Activated CD4-positive, alpha-beta T cell treated with anti-CD3 and anti-CD28 coated beads, Interleukin-2, amount 50 U/mL, for 1 hour (primary cell): Measurements from ENCODE around the gene PDXK.

ENCODE experiments used
- DNase-seq: peaks from one replicate; pipeline ENCODE4 v3.0.0-alpha.2; 2020

The PDXK gene

DNA sequence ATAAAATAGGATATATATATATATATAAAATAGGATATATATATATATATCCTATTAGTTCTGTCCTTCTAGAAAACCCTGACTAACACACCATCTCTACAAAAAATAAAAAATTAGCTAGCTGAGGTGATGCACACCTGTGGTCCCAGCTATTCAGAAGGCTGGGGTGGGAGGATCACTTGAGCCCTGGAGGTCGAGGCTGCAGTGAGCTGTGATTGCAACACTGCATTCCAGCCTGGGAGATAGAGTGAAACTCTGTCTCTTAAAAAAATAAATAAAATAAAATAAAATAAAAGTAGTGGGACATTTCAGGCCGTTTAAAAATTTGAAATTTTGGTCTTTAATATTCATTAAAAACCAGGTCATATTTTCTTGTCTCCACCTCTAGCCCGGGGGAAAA, 66.2 kb downstream of the PDXK start:
- no peak for DNase-seq

DNA sequence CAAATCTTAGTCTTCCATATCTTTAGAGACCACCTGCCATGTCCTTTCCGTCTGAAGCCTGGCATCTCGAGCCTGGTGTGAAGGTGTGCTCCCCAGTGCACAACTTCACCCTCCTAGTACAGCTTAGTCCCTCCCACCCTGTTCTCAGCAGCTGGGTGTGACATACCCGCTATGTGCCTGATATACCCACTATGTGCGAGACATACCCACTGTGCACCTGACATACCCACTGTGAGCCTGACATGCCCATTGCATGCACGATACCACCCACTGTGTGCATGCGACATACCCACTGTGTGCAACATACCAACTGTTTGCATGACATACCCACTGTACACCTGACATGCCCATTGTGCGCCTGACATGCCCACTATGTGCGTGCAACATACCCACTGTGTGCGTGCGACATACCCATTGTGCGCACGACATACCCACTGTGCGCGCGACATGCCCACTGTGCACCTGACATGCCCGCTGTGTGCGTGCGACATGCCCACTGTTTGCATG, 67.4 kb downstream of the PDXK start:
- DNase-seq, result no peak

DNA sequence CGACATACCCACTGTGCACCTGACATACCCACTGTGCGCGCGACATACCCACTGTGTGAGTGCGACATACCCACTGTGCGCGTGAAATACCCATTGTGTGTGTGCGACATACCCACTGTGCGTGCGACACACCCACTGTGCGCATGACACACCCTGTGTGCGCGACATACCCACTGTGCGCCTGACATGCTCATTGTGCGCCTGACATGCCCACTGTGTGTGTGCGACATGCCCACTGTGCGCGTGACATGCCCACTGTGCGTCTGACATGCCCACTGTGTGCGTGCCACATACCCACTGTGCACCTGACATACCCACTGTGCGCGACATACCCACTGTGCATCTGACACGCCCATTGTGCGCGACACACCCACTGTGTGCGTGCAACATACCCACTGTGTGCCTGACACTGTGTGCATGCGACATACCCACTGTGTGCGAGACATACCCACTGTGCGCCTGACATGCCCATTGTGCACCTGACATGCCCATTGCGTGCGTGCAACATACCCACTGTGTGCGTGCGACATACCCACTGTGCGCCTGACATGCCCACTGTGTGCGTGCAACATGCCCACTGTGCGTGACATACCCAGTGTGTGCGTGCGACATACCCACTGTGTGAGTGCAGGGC, 68.0 kb downstream of the PDXK start:
- DNase-seq, result no peak

DNA sequence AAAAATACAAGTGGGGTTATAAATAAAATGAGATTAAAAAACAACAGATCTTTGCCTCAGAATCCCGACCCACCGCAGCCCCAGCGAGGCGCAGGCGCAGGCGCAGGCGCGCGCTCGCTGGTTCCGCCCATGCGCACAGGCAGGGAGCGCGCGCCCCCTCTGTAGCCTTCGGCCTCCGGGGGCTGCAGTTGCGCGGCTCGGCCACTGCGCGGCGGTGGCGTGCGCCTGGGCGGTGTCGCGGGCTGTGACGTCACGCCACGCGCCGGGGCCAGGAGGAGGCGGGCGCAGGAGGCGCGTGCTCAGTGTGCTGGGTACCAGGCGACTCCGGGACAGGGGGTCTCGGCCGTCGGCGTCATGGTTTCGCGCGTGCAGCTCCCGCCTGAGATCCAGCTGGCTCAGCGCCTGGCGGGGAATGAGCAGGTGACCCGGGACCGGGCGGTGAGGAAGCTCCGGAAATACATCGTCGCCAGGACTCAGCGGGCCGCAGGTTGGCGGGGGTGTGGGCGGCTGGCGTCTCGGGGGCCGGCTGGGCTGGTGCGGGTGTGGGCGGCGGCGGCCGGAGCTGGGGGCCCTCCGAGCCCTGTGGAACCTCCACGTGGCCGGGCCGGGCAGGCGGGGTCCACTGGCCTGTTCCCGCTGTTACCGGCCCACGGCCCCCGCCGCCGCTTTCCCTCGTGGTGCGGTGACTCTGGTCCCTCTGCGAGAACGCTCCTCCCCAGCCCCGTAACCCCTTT, 70.5 kb downstream of the PDXK start, which contains the start of gene RRP1:
TSS of gene RRP1 (plus strand) at position 302 of the 734 bp plus-strand sequence. CDS start at position 355, 53 bp downstream.
- peak; percentile 92 for DNase-seq

DNA sequence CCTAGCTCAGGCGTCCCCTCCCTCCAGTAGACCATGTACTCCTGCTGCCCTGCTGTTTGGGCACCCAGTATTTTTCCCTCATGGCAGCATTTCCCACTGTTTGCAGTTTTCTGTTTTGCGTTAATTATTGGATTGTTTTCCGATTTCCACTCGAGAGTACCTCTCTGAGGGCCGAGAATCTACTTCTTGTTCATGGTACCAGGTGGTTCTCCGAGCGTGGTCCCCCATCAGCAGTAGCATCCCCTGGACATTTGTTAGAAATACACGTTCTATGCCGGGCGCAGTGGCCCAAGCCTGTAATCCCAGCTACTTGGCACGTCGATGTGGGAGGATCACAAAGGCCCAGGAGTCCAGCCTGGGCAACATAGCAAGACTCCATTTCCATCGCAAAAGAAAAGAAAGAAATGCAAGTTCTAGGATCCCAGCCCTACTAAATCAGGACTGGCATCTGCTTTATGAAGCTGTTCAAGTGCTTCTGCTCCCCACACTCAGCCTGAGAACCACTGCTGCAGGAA, 71.1 kb downstream of the PDXK start:
- DNase-seq, result no peak

DNA sequence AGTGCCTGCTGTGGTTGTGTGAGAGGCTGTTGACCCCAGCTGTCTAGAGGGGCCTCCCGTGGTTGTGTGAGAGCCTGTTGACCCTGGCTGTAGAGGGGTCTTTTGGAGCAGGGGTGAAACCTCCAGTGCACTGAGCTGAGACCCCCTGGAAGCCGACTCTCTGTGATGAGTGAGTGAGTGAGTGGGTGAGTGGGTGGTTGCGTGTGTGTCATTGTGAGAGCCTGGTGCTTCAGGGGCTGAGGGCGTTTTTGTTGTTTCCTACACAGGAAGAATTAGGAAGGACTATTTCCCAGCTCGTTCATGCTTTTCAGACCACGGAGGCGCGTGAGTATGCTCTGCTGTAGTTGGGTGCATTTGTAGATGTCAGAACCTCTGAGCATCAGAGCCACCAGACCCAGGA, 73.5 kb downstream of the PDXK start:
- no peak for DNase-seq

DNA sequence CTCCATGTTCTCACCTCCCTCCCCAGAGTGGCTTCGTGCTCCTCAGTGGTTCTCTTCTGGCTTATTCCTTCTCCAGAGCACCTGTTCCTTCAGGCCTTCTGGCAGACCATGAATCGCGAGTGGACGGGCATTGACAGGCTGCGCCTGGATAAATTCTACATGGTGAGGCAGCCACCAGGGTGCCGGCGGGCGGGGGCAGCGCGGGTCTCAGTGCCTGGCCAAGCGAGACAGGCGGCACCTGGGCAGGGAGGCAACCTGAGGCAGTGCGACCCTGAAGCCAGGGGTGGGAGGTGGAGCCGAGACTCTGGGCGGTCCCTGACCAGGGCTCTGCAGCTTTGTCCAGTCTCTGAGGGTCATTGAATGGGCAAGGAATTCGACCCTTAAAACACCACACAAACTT, 74.3 kb downstream of the PDXK start:
- no peak for DNase-seq

DNA sequence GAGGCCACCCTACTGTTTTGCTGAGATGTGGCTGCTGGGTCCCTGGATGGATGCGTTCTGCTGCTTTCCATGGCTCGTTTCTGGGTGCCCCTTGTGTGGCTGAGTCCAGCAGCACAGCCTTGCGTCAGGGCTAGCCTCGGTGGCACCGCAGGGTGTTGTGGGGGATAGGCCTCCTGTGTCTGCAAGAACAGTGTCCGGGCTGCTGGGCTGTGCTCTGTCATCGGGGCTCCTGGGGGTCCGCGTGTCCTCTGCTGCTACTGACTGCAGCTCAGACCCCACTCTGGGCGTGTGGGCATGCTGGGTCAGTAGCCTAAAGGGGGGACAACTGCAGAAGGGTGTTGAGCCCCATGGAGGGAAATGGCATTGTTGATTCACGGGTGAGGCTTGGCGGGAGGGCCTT, 75.4 kb downstream of the PDXK start:
- DNase-seq, result no peak

DNA sequence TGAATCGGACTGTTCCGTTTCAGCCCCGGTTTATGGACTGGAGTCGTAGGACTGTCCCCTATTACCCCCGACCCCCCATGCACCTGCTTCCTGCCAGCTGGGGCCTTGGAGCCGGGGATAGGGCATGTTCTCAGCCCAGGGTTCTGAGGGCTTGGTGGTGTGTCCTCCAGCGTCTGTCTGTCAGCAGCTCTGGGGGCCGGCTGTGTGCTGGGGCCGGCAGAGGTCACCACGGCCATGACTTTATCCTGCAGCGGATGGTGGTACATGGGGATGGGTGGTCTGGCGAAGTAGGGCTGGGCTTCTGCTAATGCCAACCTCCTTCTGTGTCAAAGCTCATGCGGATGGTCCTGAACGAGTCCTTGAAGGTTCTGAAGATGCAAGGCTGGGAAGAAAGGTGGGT, 75.9 kb downstream of the PDXK start:
- no peak for DNase-seq

DNA sequence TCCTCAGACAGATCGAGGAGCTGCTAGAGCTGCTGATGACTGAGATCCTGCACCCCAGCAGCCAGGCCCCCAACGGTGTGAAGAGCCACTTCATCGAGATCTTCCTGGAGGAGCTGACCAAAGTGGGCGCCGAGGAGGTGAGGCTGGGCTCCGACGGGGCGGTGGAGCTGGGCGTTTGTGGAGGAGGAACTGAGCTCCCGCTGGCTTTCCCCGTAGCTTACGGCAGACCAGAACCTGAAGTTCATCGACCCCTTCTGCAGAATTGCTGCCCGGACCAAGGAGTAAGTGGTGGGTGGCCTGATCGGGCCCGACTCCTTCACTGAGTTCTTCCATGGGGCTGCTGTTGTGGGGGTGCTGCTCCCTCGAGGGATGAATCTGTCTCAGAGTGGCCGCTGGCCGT, 78.5 kb downstream of the PDXK start:
- DNase-seq, result no peak

DNA sequence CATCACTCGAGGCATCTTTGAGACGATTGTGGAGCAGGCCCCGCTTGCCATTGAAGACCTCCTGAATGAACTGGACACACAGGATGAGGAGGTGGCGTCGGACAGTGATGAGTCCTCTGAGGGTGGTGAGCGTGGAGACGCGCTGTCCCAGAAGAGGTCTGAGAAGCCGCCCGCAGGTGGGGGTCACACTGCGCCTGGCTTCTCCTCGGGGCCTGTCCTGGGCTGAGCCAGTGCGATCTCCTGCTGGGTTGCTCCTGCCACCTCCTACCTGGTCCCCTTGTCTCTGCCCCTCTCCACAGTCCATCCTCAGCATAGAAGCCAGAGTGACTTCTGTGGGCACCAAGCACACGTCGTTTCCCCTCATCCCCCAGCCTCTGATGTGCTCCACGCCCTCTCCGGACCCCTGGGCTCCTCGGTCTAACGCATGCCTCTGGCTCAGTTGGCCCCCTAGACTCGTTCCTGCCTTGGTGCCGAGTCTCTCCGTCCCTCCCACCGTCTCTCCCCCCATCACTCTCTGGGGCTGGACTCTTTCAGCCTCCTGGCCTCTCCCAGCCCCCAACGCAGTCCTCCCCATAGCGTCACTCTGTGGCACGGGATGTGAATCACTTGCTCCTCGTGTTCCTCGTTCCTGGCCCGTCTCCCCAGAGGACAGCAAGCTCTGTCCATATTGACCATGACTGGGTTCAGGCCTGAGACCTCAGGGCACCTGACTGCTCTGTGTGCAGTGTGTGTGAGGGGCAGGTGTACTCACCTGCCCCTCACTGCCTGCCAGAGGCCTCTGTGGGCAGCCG, 79.2 kb downstream of the PDXK start:
- DNase-seq, result no peak

DNA sequence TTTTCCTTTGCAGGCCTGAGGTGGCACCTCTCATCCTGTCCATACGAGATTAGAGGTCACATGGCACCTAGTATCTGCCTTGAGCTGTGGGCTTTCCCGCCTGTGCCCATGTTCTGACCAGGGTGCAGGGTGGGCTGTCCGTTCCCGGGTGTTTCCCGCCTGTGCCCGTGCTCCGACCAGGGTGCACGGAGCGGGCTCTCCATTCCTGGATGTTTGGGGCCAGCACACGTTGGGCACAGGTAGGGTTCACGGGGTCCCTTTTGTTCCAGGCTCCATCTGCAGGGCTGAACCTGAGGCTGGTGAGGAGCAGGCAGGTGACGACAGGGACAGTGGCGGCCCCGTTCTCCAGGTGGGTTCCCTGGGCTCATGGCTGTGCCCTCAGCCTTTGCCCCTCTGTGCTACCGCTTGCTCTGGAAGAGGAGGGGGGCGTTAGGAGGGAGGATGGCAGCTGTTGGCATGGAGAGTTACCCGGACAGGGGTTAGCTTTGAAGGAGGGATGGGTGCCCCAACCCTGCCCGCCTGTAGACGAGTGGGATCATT, 80.4 kb downstream of the PDXK start:
- no peak for DNase-seq

DNA sequence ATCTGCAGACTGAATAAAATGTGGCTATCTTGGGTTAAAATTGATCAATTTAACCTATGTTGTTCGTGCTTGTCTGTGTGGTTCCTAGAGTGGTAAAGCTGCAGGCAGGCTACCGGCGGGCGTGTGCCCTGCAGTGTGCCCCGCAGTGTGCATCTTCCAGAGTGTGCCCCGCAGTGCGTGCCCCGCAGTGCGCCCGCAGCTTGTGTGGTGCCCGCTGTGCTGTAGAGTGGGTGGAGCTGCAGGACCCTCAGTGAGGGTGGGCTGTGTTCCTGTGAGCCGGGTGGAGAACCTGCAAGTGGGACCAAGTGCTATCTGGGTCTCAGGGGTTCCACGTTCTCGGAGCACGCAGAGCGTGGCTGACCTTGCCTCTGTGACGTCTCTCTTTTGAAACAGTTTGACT, 81.2 kb downstream of the PDXK start:
- DNase-seq, result no peak

DNA sequence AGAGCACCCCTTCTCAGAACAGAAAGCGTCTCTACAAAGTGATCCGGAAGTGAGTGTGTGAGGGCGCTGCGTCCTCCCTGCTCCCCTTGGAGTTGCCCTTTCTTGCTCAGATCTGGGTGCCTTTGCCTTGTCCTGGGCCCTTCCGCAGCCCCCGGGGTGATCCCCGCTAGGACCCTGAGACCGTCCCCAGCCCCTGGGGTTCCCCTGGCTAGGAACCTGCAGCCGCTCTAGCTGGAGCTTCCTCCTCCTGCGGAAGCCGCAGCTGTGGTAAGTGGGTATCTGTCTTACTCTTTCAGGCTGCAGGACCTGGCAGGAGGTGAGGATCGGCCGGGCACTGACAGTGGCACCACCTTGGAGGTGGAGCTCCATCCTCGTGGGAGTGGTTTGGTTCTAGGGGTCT, 81.6 kb downstream of the PDXK start:
- no peak for DNase-seq

DNA sequence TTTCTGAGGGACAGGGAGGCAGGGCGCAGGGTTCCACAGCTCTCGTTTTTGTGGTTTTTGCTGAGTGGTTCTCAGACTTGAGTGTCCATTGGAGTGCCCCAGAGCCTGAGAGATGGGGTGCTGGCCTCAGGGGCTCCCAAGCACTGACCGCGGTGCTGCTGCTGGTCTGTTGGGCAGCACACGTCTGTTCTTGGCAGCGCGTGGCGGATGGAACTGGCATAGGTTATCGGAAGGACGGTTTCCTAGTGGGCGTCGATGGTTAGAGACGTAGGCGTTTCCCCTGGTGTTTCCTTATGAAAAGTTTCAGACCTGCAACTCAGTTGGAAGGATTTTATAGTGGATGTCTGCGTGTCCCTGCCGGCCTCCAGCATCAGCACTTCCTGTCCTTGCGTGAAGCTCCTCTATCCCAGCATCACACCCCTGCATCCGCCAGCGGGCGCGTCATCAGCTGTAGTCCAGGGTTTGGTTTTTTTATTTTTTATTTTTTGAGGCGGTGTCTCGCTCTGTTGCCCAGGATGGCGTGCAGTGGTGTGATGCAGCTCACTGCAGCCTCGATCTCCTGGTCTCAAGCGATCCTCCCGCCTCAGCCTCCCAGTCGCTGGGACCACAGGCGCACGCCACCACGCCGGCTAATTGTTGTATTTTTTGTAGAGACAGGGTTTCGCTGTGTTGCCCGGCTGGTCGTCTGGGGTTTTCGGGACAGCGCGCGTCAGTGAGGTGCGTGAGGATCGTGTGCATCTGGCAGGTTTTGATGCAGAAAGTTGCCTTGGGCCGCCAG, 82.3 kb downstream of the PDXK start:
- no peak for DNase-seq

DNA sequence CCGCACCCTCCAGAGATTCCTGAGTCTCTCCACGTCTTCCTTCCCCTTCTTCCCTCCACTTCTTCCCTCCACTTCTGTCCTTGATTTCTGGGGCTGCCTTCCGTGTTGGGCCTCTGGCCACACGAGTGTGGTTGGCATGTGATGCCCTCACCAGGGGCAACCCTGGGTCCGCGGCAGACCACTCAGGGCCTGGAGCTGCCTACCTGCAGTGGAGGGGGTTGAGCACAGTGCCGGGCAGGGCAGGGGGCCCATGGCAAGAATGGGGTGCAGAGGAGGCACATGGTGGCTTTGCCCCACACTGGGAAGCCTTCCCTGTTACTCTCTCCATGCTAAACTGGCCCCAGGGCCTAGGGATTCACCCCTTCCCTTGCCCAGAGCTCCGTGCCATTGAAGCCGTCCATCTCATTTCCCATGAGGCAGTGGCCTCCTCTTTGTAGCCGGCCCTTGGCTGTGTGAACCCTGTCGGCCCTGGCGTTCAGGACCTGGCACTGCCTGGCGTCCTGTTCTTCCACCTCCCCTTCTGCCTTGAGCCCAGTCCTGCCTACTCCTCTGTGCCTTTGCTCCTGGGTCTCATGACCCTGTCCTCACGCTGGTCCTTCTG, 83.9 kb downstream of the PDXK start:
- DNase-seq, result no peak

DNA sequence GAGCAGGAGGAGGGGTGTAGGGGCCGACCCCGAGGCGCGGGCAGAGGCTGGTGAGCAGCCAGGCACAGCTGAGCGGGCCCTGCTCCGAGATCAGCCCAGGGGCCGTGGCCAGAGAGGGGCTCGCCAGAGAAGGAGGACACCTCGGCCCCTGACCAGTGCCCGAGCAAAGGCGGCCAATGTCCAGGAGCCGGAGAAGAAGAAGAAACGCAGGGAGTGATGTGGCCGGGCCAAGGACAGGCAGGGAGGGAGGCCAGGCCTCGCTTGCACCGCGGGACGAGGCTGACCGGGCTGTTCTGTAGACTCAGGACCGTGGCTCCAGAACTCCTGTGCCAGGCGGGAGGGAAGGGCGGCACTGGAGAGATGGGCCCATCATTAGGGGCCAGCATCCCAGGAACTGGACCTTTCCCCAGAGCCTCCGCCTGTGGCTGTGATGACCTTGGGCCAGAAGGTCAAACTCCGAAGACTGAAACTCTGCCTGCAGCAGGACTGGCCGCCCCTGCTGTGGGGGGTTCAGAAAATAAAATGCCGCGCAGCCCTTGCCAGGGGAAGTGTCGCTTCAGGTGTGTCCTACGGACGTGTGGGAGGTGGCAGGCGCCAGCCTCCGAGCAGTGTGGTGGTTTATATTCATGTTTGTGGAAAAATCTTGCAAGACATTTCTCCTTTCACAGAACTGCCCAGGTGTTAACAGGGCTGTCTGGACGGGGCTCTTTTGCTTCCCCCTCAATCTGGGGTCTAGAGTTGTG, 84.8 kb downstream of the PDXK start:
- no peak for DNase-seq

DNA sequence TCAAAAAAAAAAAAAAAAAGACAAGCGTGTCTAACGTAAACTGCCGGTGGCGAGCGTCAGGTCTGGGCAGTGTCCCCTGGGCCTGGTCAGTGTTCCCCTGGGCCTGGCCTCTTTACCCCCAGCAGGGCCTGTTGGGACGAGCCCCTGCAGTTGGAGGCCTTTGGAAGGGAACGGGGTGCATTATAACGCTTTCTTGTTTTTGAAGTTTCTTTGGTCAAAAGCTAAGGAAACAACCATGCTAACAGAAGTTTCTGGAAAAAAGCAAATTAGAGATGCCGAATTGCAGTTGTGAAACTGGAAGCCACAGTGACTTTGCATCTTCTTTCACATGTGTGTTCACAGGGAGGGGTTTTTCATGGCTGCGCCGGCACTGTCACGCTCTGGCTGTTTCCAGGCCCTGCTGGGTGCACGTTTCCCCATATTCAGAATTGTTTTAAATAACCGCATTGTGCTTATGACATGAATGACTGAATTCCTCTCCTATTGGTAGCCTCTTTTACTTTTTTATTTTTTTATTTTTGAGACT, 86.4 kb downstream of the PDXK start:
- DNase-seq, result no peak

DNA sequence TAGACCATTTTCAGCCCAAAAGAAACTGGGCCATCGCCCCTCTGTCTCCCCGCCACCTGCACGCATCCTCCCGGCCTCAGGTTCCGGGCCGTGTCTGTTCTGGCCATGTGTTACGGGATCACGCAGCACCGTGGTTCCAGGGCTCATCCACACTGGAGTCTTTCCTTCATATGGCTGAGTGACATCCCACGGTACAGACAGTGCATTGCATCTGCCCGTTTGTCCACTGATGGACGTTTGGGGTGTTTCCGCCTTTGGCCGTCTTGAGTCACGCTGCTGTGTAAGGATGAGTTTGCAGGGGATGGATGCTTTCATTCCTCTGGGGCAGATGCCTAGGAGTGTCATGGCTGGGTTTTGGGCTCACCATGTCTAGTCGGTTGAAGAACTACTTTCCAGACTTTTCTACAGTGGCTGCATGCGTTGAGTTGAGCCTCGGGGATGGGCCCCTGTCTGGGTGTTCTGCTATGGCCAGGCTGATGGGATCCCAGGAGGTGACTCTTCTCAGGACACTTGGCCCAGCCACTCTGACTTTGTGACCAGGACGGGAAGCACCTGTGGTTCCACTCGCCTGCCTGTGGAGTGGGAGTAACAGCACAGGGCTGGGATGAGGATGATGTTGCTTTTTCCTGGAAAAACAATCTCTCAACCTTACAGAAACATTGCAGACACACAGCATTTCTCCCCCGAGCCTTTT, 87.2 kb downstream of the PDXK start:
- no peak for DNase-seq

DNA sequence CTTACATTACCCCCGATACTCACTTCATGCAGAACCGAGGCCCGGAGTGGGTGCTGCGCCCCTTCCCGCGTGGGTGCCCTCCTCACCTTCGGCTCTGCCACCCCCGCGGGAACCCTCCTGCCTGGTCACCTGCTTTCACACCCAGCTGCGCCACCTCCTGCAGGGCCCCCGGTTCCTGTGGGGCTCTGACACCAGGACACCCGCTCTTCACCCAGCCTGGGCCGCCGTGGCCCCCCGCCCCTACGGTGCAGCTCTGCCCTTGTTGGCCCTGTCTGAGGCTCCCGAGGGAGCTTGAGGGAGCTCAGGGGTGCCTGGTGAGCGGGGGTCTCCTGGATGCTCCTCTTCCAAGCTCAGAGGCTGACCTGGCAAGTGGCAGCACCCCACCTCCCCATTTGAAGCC, 89.4 kb downstream of the PDXK start:
- DNase-seq, result no peak
